CD4-positive, alpha-beta T cell treated with Interleukin-2 at 100 ng/mL for 4 hours (primary cell): ENCODE results near the gene TMEM163.
"Not testable (repeated sequence)": the region's sequence is repeated elsewhere in the genome, so short reads cannot be mapped to it uniquely, and the experiment has no call there.

Experiments
- DNase-seq: peaks from one replicate; pipeline ENCODE4 v3.0.0-alpha.2; 2020; ENCODE audit warnings: low spot score

Gene TMEM163

DNA sequence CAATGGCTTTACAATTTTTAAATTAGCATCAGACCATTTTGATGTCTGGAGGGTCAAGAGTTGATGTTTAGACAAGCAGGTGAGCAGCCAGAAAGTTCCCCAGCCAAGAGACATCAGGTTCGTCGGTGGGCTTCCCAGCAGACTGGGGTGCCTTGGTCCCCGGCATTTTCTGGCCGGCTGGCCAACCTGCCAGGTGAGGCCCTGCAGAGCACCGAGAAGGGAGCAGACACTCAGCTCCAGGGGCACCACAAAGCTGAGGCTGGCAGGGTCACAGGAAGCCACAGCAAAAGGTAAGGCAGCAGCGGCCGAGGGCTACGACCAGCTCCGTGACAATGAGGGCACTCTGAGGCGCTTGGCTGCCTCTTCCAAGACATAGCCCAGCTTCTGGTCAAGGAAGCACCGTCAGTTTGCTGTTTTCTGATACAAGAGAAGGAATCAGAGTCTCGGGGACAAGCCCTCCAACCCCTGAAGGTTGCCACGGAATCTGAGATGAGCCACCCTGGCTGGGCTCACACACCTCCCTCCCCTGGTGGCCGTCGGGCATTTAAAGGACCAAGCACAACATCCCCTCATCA, 235.9 kb downstream of the TMEM163 start:
- DNase-seq, result no peak

DNA sequence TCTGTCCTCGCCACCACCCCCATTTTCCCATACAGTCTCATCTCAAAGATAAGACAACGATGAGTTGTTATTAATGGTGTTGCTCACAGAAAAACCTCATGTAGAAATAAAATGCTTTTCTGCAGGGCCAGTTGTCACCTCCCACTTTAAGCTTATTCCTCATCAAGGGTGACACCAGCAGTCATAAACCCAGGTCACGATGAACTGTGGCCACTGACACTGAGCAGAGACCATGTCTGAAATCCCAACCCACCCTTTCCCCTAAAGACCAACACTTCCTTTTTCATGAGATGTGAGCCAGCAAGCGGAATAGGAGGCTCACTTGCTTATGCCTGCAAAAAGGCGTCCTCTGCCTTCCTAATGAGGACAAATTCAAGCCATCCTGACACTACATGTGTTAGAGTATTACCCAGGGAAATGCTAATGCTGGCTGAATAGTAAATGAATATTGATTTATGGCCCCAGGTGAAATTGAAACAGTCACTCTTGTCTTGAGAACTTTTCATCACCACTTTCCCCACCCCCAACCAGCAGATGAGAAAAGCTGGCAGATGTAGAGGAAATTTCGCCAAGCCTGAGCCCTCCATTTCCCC, 236.6 kb downstream of the TMEM163 start:
- no peak for DNase-seq

GRCh38 chr2:134479696-134480330, 239.0 kb downstream of the TMEM163 start:
- DNase-seq, result no peak

DNA sequence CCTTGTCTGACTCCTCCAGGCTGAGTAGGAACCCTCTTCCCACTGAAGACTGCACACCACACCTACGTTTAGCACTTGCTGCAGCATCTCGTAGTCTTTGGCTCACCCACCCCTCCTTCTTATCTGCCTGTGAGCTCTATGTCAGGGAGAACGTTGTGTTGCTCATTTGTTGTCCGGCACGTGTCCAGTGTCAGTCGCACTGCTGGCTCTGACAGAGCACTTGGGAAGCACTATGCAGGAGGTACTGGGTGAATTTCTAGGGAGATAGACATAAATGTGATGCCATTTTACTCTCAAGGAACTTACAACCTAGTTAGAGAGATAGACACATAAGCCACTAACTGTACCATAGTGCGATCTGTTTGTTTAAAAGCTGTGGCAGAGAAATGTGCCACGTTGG, 241.8 kb downstream of the TMEM163 start:
- not testable (repeated sequence) for DNase-seq

DNA sequence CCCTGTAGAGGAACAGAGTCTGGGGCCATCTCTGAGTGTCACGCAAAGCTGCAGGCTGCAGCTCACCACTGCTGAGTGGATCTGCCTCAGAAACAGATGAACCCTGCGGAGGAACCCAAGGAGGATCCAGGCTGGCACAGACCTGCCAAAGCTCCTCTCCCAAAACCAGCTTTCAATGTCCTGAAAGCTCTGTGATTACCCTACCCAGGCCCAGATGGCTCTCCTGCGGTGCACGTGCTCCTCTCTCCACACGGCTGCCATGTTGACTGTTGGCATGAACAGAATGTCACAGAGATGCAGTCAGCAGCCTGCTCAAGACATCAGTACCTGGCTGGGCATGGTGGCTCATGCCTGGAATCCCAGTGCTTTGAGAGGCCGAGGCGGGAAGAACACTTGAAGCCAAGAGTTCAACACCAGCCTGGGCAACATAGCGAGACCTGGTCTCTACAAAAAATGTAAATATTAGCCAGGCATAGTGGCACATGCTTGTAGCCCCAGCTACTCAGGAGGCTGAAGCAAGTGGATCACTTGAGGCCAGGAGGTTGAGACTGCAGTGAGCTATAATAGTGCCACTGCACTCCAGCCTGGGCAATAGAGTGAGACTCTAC, 248.1 kb downstream of the TMEM163 start:
- no peak for DNase-seq

- DNase-seq, result no peak
These were observed 249.2 kb downstream of the TMEM163 start for GRCh38 chr2:134469516-134470115.

- DNase-seq, result no peak
These were observed 250.0 kb downstream of the TMEM163 start for GRCh38 chr2:134468776-134469175.

DNA sequence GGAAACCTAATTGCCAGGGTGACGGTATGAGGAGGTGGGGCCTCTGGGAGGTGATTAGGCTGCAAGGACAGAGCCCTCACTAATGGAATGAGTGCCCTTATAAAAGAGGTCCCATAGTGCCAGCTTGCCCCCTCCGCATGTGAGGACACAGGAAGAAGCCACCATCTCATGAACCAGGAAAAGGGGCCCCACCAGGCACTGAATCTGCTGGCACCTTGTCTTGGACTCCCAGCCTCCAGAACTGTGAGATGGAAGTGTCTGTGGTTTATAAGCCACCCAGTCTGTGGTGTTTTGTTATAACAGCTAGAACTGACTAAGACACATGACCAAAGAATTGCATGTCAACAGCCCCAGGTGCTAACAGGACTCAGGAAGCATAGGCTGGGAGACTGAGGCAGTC, 250.6 kb downstream of the TMEM163 start:
- no peak for DNase-seq

DNA sequence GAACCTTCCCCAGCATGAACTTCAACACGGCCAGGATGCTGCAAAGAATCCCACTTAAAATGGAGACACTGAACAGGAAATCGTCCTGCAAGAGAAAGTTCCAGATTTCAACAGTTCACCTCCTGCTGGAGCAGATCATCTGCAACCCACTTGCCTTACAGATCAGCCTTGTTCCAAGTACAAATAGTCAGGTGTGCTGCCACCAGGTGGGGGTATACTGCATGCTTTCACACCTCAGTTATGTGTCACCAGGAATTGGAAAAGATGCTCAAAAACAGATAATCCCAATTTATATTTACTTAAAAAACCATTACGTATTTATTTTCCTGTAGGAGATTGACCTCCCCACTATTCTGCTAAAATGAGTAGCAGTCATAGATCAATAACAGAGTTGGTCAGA, 252.7 kb downstream of the TMEM163 start:
- peak; percentile 25 for DNase-seq

GRCh38 chr2:134465228-134466105, 253.3 kb downstream of the TMEM163 start:
- no peak for DNase-seq

DNA sequence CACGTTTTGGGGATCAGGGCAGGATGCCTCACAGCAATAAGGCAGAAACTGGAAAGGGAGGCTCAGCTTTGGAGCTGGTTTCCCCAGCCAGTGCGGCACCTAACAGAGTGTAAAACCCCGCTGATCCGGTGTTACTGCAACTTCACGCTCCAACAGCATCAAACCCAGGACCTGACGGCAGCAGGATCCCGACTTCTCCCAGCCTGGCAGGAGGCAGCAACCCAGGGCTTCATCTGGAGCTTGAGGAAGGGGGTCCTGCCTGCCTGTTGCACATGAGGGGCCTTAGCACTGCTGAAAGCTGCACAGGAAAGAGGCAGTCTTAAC, 255.1 kb downstream of the TMEM163 start:
- no peak for DNase-seq

GRCh38 chr2:134462791-134463698, 255.8 kb downstream of the TMEM163 start:
- no peak for DNase-seq

- DNase-seq, result no peak
These were observed 256.5 kb downstream of the TMEM163 start for GRCh38 chr2:134462275-134462674.

GRCh38 chr2:134461511-134461910, 257.3 kb downstream of the TMEM163 start:
- DNase-seq, result no peak

GRCh38 chr2:134460583-134460998, 258.2 kb downstream of the TMEM163 start:
- peak; percentile 13 for DNase-seq

DNA sequence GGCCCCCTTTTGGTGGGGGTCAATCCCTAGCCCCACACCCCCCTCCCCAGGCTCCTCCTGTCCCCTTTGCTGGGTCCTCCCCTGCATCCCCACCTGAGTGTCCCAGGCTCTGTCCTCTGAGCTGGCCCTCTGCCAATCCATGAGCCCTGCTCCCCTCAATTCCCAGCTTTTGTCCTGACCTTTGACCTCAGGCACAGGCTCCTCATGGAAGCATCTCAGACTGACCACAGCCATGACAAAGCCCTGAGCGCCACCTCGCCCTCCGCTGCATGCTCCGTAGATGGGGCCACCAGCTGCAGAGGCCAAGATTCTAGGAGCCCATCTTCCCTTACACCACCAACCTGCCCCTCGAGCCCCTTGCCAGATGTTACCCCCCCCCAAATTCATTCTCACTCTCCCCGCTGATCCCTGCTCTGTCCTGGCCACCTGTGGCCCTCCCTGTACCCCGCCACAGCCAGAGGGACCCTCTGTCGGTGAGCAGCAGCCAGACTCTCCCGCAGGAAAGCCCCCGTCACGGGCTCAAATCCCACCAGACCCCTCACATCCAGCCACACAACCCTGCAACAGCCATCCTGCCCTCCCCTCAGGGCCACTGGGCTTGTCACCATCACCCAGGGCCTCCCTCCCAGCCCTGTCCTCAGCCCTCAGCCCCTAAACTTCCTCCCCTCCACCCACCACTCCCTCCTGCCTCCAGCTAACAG, 258.9 kb downstream of the TMEM163 start:
- DNase-seq, result no peak

DNA sequence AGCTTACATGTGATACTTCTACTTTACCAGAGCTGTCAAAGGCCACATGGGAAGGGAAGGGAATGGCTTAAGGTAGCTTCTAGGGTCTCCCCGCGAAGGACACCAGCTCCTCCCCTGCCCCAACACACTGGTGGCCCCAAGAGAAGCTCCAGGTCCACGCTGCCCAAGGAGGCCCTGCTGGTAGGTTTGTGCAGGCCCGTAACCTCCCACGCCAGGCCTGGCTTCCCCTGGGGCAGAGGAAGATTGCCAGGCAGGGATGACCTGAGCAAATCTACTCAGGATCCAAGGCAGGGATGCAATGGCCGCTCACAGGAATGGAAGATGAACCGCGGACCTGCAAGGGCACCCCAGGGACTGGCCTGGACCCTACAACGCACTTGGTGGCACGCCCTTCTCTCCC, 259.9 kb downstream of the TMEM163 start:
- no peak for DNase-seq

GRCh38 chr2:134458473-134458853, 260.3 kb downstream of the TMEM163 start:
- no peak for DNase-seq

DNA sequence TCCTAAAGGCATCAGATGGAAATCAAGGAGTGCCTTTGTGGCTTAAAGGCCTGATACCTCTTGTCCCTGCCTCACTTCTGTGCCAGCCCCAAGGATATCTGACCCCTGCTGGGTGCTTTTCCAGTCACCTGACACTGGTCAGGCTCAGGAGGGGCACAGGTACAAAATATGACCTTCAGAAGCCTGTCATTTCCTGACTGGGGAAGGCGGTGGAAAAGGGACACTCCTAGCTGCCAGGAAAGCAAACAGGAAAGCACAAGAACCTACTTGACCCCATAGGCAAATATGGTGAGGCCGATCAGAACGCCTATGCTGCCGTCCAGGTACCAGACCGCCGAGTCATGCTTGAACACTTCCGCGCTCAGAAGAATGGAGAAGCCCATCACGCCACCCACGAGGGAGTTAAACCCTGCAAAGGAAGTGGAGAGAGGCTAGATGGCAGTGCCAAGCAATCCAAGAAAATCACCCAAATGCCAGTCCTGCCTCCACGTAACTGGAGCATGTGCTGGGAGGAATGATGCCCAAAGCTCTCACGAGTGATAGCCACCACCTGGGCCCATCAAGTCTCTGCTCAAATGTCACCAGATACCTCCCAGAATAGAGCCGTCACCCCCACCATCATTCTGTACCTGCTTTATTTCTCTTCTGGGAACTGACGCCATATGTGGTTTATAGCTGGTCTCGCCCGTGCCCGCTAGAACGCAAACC, 260.9 kb downstream of the TMEM163 start:
- no peak for DNase-seq

GRCh38 chr2:134457353-134457752, 261.4 kb downstream of the TMEM163 start:
- no peak for DNase-seq
